Measurements from ENCODE around the gene TRIM29.

- no peak for TF ChIP-seq CTCF (IDR thresholded peaks at IDR 0.05; ENCODE audit: insufficient read depth, low read depth, low read length)
- TF ChIP-seq EZH2 (IDR thresholded peaks at IDR 0.05; ENCODE audit: insufficient read depth, low read length) = no peak
Observed at GRCh38 chr11:120106354-120107150, 31.4 kb downstream of the TRIM29 start.
